Duodenal mucosa (tissue), 2 donors: ENCODE measurements around the gene GRIN3B.

Experiments used
- H3K27ac ChIP-seq: one replicate; pipeline ENCODE4 v1.7.0; 2013; ENCODE audit warnings: low read depth, low read length
- H3K27me3 ChIP-seq, 2 donors: one replicate each; pipeline ENCODE4 v1.7.0; 2013; ENCODE audit warnings: low read length in 2 of 2, control low read depth in 1 of 2; ENCODE audit not compliant: insufficient read depth in 2 of 2, control insufficient read depth in 1 of 2
- H3K36me3 ChIP-seq, 2 donors: one replicate each; pipeline ENCODE4 v1.7.0; 2013; ENCODE audit warnings: low read length in 2 of 2, control low read depth in 1 of 2; ENCODE audit not compliant: insufficient read depth in 2 of 2, control insufficient read depth in 1 of 2
- H3K4me1 ChIP-seq, 2 donors: one replicate each; pipeline ENCODE4 v1.7.0; 2013; ENCODE audit warnings: low read length in 2 of 2, control low read depth in 1 of 2; ENCODE audit not compliant: insufficient read depth in 2 of 2, control insufficient read depth in 1 of 2
- H3K4me3 ChIP-seq, 2 donors: one replicate each; pipeline ENCODE4 v1.7.0; 2013; ENCODE audit warnings: low read length in 2 of 2, low read depth in 1 of 2
- H3K9ac ChIP-seq, 2 donors: one replicate each; pipeline ENCODE4 v1.7.0; 2013; ENCODE audit warnings: low read length in 2 of 2, low read depth in 1 of 2
- H3K9me3 ChIP-seq, 2 donors: one replicate each; pipeline ENCODE4 v1.7.0; 2013; ENCODE audit warnings: low read length in 2 of 2, control low read depth in 1 of 2; ENCODE audit not compliant: control insufficient read depth in 1 of 2

The GRIN3B gene

GRCh38 chr19:964761-965694, 35.2 kb upstream of the GRIN3B start:
- H3K4me1 ChIP-seq = no peaks in the 10 kb centered on the region
- H3K9ac ChIP-seq = no peak overlapping the region
- H3K27ac ChIP-seq = no peak overlapping the region
- no peaks in the 10 kb centered on the region for H3K27me3 ChIP-seq
- H3K9me3 ChIP-seq = no peaks in the 10 kb centered on the region
- no peak overlapping the region for H3K4me3 ChIP-seq
- peaks cover 0 to 32% of the 10 kb centered on the region in 2 donors for H3K36me3 ChIP-seq

GRCh38 chr19:966485-967088, 33.6 kb upstream of the GRIN3B start:
- Histone ChIP-seq H3K9me3 (peaks cover 6 to 7% of the 10 kb centered on the region in 2 donors), H3K36me3 (peaks cover 5 to 39% of the 10 kb centered on the region in 2 donors), H3K4me3 (no peak overlapping the region), H3K27me3 (no peaks in the 10 kb centered on the region), H3K4me1 (no peaks in the 10 kb centered on the region), H3K9ac (no peak overlapping the region), H3K27ac (no peak overlapping the region)

GRCh38 chr19:970695-971094, 29.5 kb upstream of the GRIN3B start:
- H3K36me3 ChIP-seq = peaks cover 8 to 26% of the 10 kb centered on the region in 2 donors
- H3K27ac ChIP-seq = no peak overlapping the region
- peaks cover 6 to 7% of the 10 kb centered on the region in 2 donors for H3K9me3 ChIP-seq
- H3K4me1 ChIP-seq = no peaks in the 10 kb centered on the region
- H3K9ac ChIP-seq = no peak overlapping the region
- H3K4me3 ChIP-seq = no peak overlapping the region
- no peaks in the 10 kb centered on the region for H3K27me3 ChIP-seq

GRCh38 chr19:971795-972194, 28.4 kb upstream of the GRIN3B start:
- H3K36me3 ChIP-seq = peaks cover 8 to 21% of the 10 kb centered on the region in 2 donors
- H3K9ac ChIP-seq = no peak overlapping the region
- no peak overlapping the region for H3K4me3 ChIP-seq
- peaks cover 6 to 7% of the 10 kb centered on the region in 2 donors for H3K9me3 ChIP-seq
- H3K27ac ChIP-seq = no peak overlapping the region
- no peaks in the 10 kb centered on the region for H3K4me1 ChIP-seq
- H3K27me3 ChIP-seq = no peaks in the 10 kb centered on the region

GRCh38 chr19:972281-972680, 27.9 kb upstream of the GRIN3B start:
- Histone ChIP-seq H3K9ac (no peak overlapping the region), H3K36me3 (peaks cover 8 to 20% of the 10 kb centered on the region in 2 donors), H3K27me3 (no peaks in the 10 kb centered on the region), H3K27ac (no peak overlapping the region), H3K9me3 (peaks cover 6 to 7% of the 10 kb centered on the region in 2 donors), H3K4me1 (no peaks in the 10 kb centered on the region), H3K4me3 (no peak overlapping the region)

GRCh38 chr19:973726-974563, 26.3 kb upstream of the GRIN3B start:
- H3K9me3 ChIP-seq = peaks cover 6 to 7% of the 10 kb centered on the region in 2 donors
- H3K27me3 ChIP-seq = no peaks in the 10 kb centered on the region
- no peaks in the 10 kb centered on the region for H3K4me1 ChIP-seq
- no peak overlapping the region for H3K27ac ChIP-seq
- H3K4me3 ChIP-seq = no peak overlapping the region
- peaks cover 8 to 10% of the 10 kb centered on the region in 2 donors for H3K36me3 ChIP-seq
- H3K9ac ChIP-seq = no peak overlapping the region

GRCh38 chr19:974564-975257, 25.5 kb upstream of the GRIN3B start:
- Histone ChIP-seq H3K27me3 (no peaks in the 10 kb centered on the region), H3K4me1 (no peaks in the 10 kb centered on the region), H3K9me3 (peaks cover 6 to 7% of the 10 kb centered on the region in 2 donors), H3K27ac (no peak overlapping the region), H3K4me3 (no peak overlapping the region), H3K9ac (no peak overlapping the region), H3K36me3 (peaks cover 7 to 8% of the 10 kb centered on the region in 2 donors)

GRCh38 chr19:976476-976875, 23.7 kb upstream of the GRIN3B start:
- Histone ChIP-seq H3K27me3 (no peaks in the 10 kb centered on the region), H3K9me3 (no peaks in the 10 kb centered on the region), H3K36me3 (peaks cover 0 to 4% of the 10 kb centered on the region in 2 donors), H3K4me3 (no peak overlapping the region), H3K27ac (no peak overlapping the region), H3K4me1 (no peaks in the 10 kb centered on the region), H3K9ac (no peak overlapping the region)

GRCh38 chr19:977058-977464, 23.2 kb upstream of the GRIN3B start:
- Histone ChIP-seq H3K9ac (no peak overlapping the region), H3K27me3 (no peaks in the 10 kb centered on the region), H3K36me3 (peaks cover 0 to 4% of the 10 kb centered on the region in 2 donors), H3K4me1 (no peaks in the 10 kb centered on the region), H3K4me3 (no peak overlapping the region), H3K9me3 (no peaks in the 10 kb centered on the region), H3K27ac (no peak overlapping the region)
